Activated naive CD4-positive, alpha-beta T cell treated with anti-CD3 and anti-CD28 coated beads, Interleukin-2, amount 10 ng/mL, durations not matched to agents 7 days and 5 days (primary cell): ENCODE measurements around the gene ADGRE2.
"Not testable (repeated sequence)": the region's sequence is repeated elsewhere in the genome, so short reads cannot be mapped to it uniquely, and the experiment has no call there.

Source experiments
- CTCF ChIA-PET: fragments of 350-600 bp; sonication (Branson Sonifier 250); formaldehyde crosslinking; loops from one replicate; lab custom pipeline; 2021; ENCODE audit warnings: antibody characterized with exemption; lab: Charles Lee
- DNase-seq: peaks from one replicate; pipeline ENCODE4 v3.0.0-alpha.2; 2020
- H3K27ac Mint-ChIP-seq: one replicate; pipeline ENCODE4 v1.8.0; 2021; ENCODE audit warnings: mild to moderate bottlenecking, moderate library complexity, mixed read lengths
- H3K27me3 Mint-ChIP-seq: one replicate; pipeline ENCODE4 v1.8.0; 2021; ENCODE audit warnings: mild to moderate bottlenecking, mixed read lengths
- H3K36me3 Mint-ChIP-seq: one replicate; pipeline ENCODE4 v1.8.0; 2021; ENCODE audit warnings: mixed read lengths
- H3K4me1 Mint-ChIP-seq: one replicate; pipeline ENCODE4 v1.8.0; 2021; ENCODE audit warnings: mixed read lengths
- H3K4me3 Mint-ChIP-seq: one replicate; pipeline ENCODE4 v1.8.0; 2021; ENCODE audit warnings: mild to moderate bottlenecking, moderate library complexity, mixed read lengths
- H3K9me3 Mint-ChIP-seq: one replicate; pipeline ENCODE4 v1.8.0; 2021; ENCODE audit warnings: mixed read lengths

Gene ADGRE2

DNA sequence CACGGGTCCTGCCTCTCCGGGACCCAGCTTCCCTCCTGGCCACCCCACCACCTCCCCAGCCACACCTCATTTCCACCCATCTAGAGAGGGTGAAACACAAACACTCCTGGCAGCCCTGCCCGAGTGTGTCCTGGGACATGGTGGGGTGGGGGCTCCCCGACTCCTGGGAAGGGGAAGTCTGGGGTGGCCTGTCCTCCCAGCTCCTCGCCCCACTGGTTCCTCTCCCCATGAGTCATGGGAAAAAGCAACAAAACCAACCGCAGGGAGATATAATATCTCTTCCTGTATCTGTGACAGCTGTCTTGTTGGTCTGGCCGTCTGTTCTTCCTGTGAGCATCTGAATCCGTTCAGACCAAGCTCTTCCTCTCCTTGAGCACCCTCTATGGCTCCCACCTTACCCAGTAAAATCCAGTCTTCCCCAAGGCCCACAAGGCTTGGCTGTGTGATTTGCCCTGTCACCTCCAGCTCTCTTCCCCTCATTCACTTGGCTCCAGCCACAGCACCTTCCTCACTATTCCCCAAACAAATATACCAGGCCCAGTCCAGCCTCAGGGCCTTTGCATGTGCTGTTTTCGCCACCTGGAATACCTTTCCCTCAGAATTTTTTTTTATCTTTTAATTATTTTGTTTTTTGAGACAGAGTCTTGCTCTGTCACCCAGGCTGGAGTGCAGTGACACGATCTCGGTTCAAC is 6.9 kb upstream of the ADGRE2 start:
- not testable (repeated sequence) for H3K27ac Mint-ChIP-seq, H3K9me3 Mint-ChIP-seq, H3K4me3 Mint-ChIP-seq, H3K36me3 Mint-ChIP-seq, DNase-seq
- Mint-ChIP-seq H3K4me1 (peaks cover 11% of the 10 kb centered on the region), H3K27me3 (peaks cover 23% of the 10 kb centered on the region)
- CTCF ChIA-PET: interaction anchor here (1.5 kb wide), 1 partner anchor 8 kb away, joined by 5 read pairs; no protein-coding TSS in a partner anchor

DNA sequence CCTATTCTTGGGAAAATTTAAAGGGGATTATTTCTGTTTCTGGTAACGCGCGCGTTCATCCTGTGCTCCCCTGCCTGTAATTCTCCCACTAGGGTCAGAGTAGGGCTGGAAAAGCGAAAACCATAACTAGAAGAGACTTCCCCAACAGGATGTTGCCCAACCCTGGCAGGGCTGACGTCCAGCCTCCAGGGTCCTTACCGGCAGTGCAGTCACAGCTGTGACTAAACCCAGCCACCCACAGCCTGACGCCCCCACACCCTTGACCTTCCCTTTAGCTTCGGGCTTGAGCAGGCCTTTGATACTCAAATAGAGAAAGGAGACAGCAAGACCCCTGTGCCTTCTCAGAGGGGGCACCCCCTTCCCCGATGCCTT is 6.4 kb upstream of the ADGRE2 start:
- CTCF ChIA-PET: interaction anchor here (1.5 kb wide), 1 partner anchor 8 kb away, joined by 5 read pairs; no protein-coding TSS in a partner anchor
- H3K36me3 Mint-ChIP-seq, H3K9me3 Mint-ChIP-seq, DNase-seq, H3K4me3 Mint-ChIP-seq, H3K27ac Mint-ChIP-seq: not testable (repeated sequence)
- peaks cover 23% of the 10 kb centered on the region for H3K27me3 Mint-ChIP-seq
- H3K4me1 Mint-ChIP-seq: peaks cover 11% of the 10 kb centered on the region

DNA sequence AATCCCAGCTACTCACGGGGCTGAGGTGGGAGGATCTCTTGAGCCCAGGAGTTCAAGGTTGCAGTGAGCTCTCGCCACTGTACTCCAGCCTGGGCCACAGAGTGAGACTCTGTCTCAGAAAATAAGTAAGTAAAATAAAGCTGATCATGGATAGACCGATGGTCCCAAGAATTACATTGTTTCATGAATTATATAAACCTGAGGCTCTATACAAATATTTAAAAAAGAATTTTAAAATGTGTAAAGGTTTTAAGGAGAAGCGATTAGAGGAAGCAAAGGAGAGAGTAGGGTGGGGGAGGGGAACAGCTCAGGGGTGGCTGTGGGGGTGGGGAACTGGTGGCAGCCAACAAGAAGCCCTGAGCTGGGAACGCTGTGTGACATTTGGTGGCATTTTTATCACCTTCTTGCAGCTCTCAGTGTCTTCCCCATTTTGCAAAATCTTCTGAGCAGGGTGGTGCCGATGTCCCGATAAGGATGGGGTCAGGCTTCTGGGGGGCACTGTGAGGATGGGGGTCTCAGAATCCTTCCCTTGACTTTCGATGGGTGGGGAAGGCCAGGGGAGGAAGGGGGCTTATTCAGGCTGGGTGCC is 5.1 kb upstream of the ADGRE2 start:
- CTCF ChIA-PET, H3K27ac Mint-ChIP-seq, DNase-seq, H3K9me3 Mint-ChIP-seq, H3K36me3 Mint-ChIP-seq, H3K4me3 Mint-ChIP-seq: not testable (repeated sequence)
- H3K4me1 Mint-ChIP-seq: peaks cover 11% of the 10 kb centered on the region
- H3K27me3 Mint-ChIP-seq: peaks cover 27% of the 10 kb centered on the region

DNA sequence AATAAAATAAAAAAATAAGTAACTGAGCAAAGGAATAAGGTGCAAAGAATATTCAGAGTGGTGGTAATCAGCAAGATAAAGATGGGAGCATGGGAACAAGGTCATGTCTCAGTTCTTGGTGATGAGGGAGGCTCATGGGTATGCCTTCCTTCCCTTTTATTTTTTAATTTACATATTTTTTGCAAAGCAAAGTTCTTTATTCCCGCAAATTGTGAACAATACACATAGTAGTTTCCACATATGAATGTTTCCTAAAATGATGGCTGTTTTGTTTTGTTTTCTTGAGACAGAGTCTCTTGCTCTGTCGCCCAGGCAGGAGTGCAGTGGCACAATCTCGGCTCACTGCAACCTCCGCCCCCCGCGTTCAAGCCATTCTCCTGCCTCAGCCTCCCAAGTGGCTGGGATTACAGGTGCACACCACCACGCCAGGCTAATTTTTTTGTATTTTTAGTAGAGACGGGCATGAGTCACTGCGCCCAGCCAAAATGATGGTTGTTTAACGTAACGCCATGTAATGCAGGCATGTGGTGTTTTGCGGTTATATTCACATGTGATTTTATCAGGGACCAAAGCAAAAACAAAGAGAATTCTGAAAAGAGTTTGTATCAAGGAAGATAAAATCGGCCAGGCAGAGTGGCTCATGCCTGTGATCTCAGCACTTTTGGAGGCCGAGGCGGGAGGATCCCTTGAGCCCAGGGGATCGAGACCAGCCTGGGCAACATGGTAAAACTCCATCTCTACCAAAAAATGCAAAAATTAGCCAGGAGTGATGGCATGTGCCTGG is 4.5 kb upstream of the ADGRE2 start:
- Mint-ChIP-seq H3K36me3 (no peaks in the 10 kb centered on the region), H3K4me1 (peaks cover 11% of the 10 kb centered on the region)

DNA sequence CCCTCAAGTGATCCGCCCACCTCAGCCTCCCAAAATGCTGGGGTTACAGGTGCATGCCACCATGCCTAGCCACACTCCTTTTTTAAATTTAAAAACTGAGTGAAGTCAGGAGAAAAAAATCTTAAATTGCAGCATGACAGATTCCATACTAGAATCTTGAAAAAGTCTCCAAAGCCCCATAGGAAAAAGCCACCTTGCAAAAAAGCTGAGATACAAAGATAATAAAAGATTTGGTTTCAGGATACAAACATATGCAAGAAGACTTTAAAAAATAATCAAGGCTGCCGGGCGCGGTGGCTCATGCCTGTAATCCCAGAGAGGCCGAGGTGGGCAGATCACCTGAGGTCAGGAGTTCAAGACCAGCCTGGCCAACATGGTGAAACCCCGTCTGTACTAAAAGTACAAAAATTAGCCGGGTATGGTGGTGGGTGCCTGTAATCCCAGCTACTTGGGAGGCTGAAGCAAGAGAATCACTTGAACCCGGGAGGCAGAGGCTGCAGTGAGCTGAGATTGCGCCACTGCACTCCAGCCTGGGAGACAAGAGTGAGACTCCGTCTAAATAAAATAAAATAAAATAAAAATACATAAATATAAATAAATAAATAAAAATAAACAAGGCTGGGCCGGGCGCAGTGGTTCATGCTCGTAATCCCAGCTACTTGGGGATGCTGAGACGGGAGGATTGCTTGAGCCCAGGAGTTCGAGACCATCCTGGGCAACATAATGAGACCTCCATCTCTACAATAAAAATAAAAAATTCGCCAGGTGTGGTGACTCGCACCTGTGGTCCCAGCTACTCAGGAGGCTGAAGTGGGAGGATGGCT is 3.6 kb upstream of the ADGRE2 start:
- H3K4me3 Mint-ChIP-seq, H3K9me3 Mint-ChIP-seq, H3K27ac Mint-ChIP-seq, H3K36me3 Mint-ChIP-seq, DNase-seq, CTCF ChIA-PET: not testable (repeated sequence)
- Mint-ChIP-seq H3K27me3 (peaks cover 40% of the 10 kb centered on the region), H3K4me1 (peaks cover 13% of the 10 kb centered on the region)

More for the DNA sequence above, 4.5 kb upstream of the ADGRE2 start:
- peaks cover 32% of the 10 kb centered on the region for H3K27me3 Mint-ChIP-seq
- H3K27ac Mint-ChIP-seq: no peak overlapping the region
- DNase-seq: no peak
- no peaks in the 10 kb centered on the region for H3K9me3 Mint-ChIP-seq
- CTCF ChIA-PET: no interaction called here
- H3K4me3 Mint-ChIP-seq: no peak overlapping the region

DNA sequence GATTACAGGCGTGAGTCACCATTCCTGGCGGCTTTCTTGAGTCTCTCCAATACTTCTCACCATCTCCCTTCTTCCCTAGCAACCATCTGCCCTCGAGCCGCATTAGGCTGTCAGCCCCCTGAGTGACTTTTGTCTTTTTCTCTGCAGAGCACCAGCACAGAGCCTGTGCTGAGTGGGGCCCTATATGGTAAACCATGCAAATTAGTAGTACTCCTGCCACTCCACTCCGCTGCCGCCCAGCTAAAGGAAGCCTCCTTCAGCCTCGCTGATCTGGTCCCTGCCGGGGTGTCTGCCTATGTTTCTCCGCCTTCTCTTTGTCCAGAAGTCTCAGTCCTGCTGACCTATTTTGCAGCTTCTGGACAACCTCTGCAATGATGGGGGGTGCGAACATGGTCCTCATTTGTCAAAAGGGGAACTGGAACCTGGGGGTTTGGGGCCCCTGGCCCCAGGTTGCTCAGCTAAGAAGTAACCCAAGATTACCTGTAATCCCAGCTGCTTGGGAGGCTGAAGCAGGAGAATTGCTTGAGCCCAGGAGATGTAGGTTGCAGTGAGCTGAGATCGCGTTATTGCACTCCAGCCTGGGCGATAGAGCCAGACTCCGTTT is 2.4 kb upstream of the ADGRE2 start:
- H3K36me3 Mint-ChIP-seq, CTCF ChIA-PET, H3K9me3 Mint-ChIP-seq, DNase-seq, H3K4me3 Mint-ChIP-seq: not testable (repeated sequence)
- H3K27me3 Mint-ChIP-seq: peaks cover 52% of the 10 kb centered on the region
- H3K27ac Mint-ChIP-seq: peak overlapping the region; percentile 11
- peaks cover 14% of the 10 kb centered on the region for H3K4me1 Mint-ChIP-seq

DNA sequence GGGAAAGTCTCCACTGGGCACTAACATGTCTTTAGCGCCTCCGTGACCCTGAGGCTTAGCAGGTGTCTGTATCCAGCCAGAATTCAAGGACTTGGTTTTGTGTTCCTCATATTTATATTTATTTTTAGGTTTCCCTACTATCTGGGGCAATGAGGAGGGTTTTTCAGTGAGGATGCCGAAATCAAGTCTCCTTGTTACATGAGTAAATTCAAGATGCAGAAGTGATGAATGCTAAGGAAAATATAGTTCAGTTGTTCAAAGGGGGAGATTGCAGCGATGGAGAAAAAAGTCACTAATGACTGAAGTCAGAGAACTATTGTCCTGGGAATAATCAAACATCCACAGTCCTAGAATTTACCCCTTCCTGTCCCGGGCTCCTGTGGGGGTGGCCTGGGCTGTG is 791 bp upstream of the ADGRE2 start:
- CTCF ChIA-PET: no interaction called here
- peaks cover 2% of the 10 kb centered on the region for H3K9me3 Mint-ChIP-seq
- no peak overlapping the region for H3K4me3 Mint-ChIP-seq
- H3K27ac Mint-ChIP-seq: no peak overlapping the region
- no peak for DNase-seq
- no peaks in the 10 kb centered on the region for H3K36me3 Mint-ChIP-seq
- peaks cover 54% of the 10 kb centered on the region for H3K27me3 Mint-ChIP-seq
- peaks cover 9% of the 10 kb centered on the region for H3K4me1 Mint-ChIP-seq

GRCh38 chr19:14777645-14778044 is 715 bp downstream of the ADGRE2 start:
- not testable (repeated sequence) for H3K36me3 Mint-ChIP-seq, H3K27ac Mint-ChIP-seq, DNase-seq, H3K9me3 Mint-ChIP-seq, H3K4me1 Mint-ChIP-seq, H3K4me3 Mint-ChIP-seq
- peaks cover 51% of the 10 kb centered on the region for H3K27me3 Mint-ChIP-seq
- CTCF ChIA-PET: interaction anchor here (1.1 kb wide), 1 partner anchor 9 kb away, joined by 5 read pairs; no protein-coding TSS in a partner anchor

GRCh38 chr19:14775869-14776586 is 2.3 kb downstream of the ADGRE2 start:
- DNase-seq: no peak
- CTCF ChIA-PET: interaction anchor here (0.5 to 0.6 kb wide), 2 partner anchors 76 to 132 kb away, joined by 3 read pairs; no protein-coding TSS in a partner anchor
- peaks cover 9% of the 10 kb centered on the region for H3K4me1 Mint-ChIP-seq
- H3K27me3 Mint-ChIP-seq: peaks cover 51% of the 10 kb centered on the region
- no peak overlapping the region for H3K27ac Mint-ChIP-seq
- H3K36me3 Mint-ChIP-seq: no peaks in the 10 kb centered on the region
- peak overlapping the region; percentile 7 for H3K4me3 Mint-ChIP-seq
- peaks cover 2% of the 10 kb centered on the region for H3K9me3 Mint-ChIP-seq

DNA sequence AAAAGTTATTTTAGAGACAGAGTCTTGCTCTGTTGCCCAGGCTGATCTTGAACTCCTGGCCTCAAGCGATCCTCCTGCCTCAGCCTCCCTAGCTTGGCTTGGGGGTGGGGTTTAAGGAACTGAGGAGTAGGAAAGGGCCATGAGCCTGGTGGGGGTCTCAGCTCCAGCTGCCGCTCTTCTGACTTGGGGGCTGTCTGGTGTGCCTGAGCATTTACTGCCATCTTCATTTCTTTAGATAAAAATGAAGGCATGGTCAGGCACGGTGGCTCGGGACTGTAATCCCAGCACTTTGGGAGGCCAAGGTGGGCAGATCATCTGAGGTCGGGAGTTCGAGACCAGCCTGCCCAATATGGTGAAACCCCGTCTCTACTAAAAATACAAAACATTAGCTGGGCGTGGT is 3.0 kb downstream of the ADGRE2 start:
- H3K4me1 Mint-ChIP-seq, DNase-seq, H3K4me3 Mint-ChIP-seq, H3K27ac Mint-ChIP-seq, CTCF ChIA-PET, H3K9me3 Mint-ChIP-seq, H3K36me3 Mint-ChIP-seq: not testable (repeated sequence)
- peaks cover 48% of the 10 kb centered on the region for H3K27me3 Mint-ChIP-seq

DNA sequence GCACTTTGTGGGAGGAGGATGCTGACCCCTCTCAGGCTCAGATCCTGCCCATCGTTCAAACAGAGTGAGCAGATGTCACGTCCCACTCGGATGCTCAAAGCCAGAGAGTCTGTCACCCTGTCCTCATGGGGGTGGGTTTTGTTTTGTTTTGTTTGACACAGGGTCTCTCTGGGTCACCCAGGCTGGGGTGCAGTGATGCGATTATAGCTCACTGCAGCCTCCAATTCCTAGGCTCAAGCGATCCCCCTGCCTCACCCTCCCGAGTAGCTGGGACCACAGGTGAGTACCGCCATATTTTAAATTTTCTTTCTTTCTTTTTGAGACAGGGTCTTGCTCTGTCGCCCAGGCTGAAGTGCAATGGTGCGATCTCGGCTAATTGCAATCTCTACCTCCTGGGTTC is 4.0 kb downstream of the ADGRE2 start:
- Mint-ChIP-seq H3K27ac (no peak overlapping the region), H3K36me3 (no peaks in the 10 kb centered on the region), H3K4me3 (no peak overlapping the region), H3K9me3 (peaks cover 2% of the 10 kb centered on the region), H3K4me1 (peaks cover 9% of the 10 kb centered on the region), H3K27me3 (peaks cover 48% of the 10 kb centered on the region)
- CTCF ChIA-PET: no interaction called here
- DNase-seq: no peak

DNA sequence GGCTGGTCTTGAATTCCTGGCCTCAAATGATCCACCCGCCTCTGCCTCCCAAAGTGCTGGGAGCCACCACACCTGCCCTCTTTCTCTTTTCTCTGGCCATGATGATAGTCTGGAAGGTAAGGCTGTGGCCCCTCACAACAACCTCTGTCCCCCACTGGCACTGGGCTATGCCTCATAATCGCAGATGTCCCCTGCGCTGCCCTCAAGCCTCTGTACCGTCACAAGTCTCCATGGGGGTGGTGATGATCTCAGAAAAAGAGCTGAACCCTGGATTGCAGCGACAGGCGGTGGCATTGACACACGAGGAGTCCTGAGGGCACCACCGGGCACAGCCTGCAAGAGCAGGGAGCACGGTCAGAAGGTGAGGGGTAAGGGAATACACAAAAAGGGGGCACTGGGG is 4.6 kb downstream of the ADGRE2 start:
- not testable (repeated sequence) for H3K9me3 Mint-ChIP-seq

DNA sequence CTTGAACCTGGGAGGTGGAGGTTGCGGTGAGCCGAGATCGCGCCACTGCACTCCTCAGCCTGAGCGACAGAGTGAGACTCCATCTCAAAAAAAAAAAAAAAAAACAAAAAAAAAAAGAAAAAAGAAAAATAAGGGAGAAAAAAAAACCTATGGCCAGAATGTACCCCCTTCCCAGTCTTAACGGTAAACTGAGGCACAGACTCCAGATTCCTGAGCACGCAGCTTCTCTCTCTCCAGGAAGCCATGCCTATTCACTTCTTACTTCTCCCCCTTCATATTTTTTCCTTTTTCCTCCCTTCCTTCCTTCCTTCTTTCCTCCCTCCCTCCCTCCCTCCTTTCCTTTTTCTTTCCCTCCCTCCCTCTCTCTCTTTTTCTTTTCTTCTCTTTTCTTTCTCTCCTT is 5.4 kb downstream of the ADGRE2 start:
- no peak for DNase-seq
- no peaks in the 10 kb centered on the region for H3K36me3 Mint-ChIP-seq
- CTCF ChIA-PET: no interaction called here
- no peak overlapping the region for H3K27ac Mint-ChIP-seq
- H3K27me3 Mint-ChIP-seq: peaks cover 40% of the 10 kb centered on the region
- no peak overlapping the region for H3K4me3 Mint-ChIP-seq
- peaks cover 9% of the 10 kb centered on the region for H3K4me1 Mint-ChIP-seq
- peaks cover 2% of the 10 kb centered on the region for H3K9me3 Mint-ChIP-seq

More for the DNA sequence above, 4.6 kb downstream of the ADGRE2 start:
- CTCF ChIA-PET, H3K27ac Mint-ChIP-seq, H3K36me3 Mint-ChIP-seq, H3K4me1 Mint-ChIP-seq, DNase-seq, H3K4me3 Mint-ChIP-seq: not testable (repeated sequence)
- H3K27me3 Mint-ChIP-seq: peaks cover 44% of the 10 kb centered on the region
